T follicular helper cell (primary cell): ENCODE results near the gene HBE1.
"Not testable (repeated sequence)": the region's sequence is repeated elsewhere in the genome, so short reads cannot be mapped to it uniquely, and the experiment has no call there.

Experiments
- DNase-seq: peaks from one replicate; pipeline ENCODE4 v3.0.0-alpha.2; 2020; ENCODE audit warnings: low read depth
- total RNA-seq, 2 experiments: gene quantifications; one replicate each; lab custom pipeline; 2026; lab: John Stamatoyannopoulos, UW

The HBE1 gene
- 0 reads per million in 2 experiments for total RNA-seq

DNA sequence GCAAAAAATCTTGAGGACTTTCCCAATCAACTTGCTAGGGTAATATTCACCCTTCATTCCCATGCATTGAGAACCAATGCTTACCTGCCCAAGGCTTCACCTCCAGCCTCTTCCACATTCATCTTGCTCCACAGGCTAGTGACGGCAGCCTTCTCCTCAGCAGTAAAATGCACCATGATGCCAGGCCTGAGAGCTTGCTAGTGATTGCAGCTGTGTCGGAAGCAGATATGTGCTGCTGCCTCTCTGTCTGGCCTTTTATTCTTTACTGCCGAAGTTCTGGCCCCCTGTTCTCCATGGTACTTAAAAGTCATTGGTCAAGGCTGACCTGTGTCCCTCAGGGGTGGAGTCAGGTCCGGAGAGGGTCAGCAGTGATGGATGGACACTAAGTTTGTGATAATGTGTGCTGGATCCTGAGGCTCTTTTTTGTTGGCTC, at the start of gene HBE1:
HBE1 (minus strand) TSS at position 231 of the 433 bp plus-strand sequence; CDS start at position 176, 55 bp downstream.
- DNase-seq, result no peak

- no peak for DNase-seq
Observed at GRCh38 chr11:5317292-5317691, 47.5 kb upstream of the HBE1 start.

DNA sequence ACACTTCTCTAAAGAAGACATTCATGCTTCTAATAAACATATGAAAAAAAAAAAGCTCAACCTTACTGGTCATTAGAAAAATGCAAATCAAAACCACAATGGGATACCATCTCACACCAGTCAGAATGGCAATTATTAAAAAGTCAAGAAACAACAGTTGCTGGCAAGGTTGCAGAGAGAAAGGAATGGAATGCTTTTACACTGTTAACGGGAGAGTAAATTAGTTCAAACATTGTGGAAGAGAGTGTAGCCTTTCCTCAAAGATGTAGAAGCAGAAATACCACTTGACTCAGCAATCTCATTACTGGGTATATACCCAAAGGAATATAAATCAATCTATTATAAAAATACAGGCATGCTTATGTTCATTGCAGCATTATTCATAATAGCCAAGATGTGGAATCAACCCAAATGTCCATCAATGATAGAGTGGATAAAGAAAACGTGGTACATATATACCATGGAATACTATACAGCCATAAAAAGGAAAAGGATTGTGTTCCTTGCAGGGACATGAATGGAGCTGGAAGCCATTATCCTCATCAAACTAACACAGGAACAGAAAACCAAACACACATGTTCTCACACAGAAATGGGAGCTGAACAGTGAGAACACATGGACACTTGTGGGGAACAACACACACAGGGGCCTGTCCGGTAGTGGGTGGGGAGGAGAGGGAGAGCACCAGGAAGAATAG, 43.7 kb upstream of the HBE1 start:
- DNase-seq, result not testable (repeated sequence)

- no peak for DNase-seq
Observed at GRCh38 chr11:5310423-5310822, 40.7 kb upstream of the HBE1 start.

- no peak for DNase-seq
Observed at GRCh38 chr11:5307256-5308019, 37.7 kb upstream of the HBE1 start.

DNA sequence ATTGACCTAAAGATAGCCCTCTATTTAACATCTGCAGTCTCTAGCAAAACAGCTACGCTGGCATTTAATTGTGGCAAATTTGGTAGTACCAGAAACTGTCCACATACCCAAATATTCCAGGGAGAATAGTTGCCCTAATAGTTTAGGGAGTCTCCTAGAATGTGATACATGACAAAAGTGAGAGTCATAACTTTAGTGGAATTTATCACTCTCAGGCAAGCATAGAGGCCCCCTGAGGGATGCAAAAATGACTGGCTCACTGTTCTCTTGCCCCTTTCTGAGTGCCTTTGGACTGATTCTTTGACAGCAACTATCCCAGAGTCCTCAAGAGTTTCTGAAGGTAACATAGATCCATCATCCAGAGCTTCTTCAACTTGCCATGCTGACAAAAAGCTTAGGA, 34.3 kb upstream of the HBE1 start:
- no peak for DNase-seq

DNA sequence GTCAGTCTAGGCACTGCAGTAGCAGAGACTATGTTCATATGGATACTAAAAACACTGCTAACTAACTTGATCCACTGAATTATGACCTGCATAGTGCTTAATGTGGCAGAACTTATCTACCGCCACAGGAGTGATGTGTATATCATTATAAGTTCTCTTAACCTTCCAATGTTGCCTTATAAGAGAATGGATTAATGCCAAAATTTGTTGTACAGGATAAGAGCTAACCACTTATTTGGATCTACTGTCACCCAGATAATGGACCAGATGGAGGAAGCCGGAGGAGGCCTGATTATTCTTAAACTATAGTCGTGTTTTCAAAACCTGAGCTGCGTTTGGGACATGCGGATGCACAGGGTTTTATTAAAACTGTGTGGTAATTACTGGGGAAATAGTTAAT, 33.9 kb upstream of the HBE1 start:
- no peak for DNase-seq

- no peak for DNase-seq
Observed at GRCh38 chr11:5301846-5302245, 32.1 kb upstream of the HBE1 start, which contains the start of gene OR51B4. TSS of gene OR51B4 (minus strand) at chr11:5301946. CDS start at chr11:5301946, 0 bp downstream.

DNA sequence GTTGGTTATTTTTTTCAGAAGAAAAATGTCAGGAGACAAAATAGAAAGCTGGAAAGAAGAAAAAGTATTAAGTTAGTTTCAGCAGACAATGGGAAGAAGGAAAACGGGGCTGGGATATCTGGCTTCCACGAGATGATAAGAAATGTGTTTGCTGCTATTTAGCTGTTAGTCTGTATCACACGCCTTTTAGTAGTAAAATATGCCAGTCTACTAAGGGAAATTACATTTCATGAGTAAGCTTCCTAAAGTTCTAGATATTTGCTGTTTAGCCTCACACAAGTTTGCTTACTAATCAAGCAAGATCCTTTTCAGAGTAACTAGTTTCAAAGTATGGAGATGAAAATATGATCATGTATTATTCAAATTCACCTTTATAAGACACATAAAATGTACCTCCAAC, 30.5 kb upstream of the HBE1 start:
- DNase-seq, result no peak

- no peak for DNase-seq
Observed at GRCh38 chr11:5298451-5298850, 28.7 kb upstream of the HBE1 start.

GRCh38 chr11:5297721-5298323, 28.1 kb upstream of the HBE1 start:
- DNase-seq, result no peak

DNA sequence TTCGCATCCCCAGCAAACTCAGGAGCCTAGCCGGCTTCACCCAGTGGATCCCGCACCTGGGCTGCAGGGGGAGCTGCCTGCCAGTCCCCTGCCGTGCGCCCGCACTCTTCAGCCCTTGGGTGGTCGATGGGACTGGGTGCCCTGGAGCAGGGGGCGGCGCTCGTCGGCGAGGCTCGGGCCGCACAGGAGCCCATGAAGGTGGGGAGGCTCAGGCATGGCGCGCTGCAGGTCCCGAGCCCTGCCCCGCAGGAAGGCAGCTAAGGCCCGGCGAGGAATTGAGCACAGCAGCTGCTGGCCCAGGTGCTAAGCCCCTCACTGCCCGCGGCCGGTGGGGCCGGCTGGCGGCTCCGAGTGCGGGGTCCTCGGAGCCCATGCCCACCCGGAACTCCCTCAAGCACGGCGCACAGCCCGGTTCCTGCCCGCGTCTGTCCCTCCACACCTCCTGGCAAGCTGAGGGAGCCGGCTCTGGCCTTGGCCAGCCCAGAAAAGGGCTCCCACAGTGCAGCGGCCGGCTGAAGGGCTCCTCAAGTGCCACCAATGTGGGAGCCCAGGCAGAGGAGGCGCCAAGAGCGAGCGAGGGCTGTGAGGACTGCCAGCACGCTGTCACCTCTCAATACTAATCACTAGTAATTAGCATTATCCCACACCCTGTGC, 24.7 kb upstream of the HBE1 start:
- DNase-seq, result not testable (repeated sequence)

DNA sequence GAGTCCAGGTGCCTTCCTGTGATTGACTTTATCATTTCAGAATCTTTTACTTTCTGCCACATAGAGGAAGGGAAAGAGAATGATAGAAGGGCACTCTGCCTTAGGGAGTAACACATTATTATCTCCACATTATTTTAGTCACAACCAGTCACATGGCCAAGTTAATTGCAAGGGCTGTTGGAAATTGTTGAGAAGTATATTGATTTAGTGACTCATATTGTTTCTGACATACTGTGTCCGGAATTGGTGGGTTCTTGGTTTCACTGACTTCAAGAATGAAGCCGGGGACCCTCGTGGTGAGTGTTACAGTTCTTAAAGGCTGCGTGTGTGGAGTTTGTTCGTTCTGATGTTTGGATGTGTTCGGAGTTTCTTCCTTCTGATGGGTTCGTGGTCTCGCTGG, 23.3 kb upstream of the HBE1 start:
- no peak for DNase-seq

DNA sequence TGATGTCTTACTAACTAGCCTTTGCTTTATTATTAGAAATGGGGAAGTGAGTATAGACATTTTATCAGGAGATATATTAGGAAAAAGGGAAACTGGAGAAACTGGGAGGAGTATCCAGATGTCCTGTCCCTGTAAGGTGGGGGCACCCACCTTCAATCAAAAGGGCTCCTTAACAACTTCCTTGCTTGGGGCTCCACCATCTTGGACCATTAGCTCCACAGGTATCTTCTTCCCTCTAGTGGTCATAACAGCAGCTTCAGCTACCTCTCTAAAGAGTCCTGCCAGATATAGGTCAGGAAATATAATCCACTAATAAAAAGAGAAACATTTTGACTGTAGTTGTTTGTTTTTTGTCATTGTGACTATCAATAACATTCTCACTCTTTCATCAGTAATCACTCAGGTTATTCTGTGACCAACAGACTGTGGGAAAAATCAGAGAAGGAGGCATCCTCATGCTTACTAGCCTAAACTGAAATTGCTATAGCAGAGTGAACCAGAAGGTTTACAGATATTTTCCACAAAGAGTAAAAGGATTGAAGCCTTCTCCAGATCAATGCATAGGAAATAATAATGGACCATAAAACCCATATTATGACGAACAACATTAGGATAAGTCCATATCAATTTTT, 21.6 kb upstream of the HBE1 start:
- no peak for DNase-seq

- DNase-seq, result no peak
Observed at GRCh38 chr11:5290106-5290505, 20.4 kb upstream of the HBE1 start.

DNA sequence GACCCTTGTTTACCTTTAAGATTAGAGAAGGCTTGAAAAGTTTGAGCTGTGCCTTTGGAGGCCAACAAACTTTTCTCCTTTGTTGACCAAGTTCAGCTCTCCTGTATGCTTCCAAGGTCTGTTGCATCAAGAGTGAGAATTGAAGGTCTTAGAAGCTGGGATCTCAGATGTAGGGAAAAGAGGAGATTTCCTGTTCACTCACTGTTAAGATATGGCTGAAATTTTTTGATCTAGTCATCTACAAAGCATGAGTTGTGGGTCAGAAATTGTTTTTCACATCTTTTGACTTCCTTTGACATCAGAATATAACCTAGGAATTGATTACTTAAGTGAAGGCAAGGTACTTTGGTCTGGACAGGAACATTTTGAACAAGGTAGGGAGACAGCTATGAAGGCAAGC, 20.0 kb upstream of the HBE1 start:
- no peak for DNase-seq

GRCh38 chr11:5288906-5289550, 19.3 kb upstream of the HBE1 start:
- no peak for DNase-seq

DNA sequence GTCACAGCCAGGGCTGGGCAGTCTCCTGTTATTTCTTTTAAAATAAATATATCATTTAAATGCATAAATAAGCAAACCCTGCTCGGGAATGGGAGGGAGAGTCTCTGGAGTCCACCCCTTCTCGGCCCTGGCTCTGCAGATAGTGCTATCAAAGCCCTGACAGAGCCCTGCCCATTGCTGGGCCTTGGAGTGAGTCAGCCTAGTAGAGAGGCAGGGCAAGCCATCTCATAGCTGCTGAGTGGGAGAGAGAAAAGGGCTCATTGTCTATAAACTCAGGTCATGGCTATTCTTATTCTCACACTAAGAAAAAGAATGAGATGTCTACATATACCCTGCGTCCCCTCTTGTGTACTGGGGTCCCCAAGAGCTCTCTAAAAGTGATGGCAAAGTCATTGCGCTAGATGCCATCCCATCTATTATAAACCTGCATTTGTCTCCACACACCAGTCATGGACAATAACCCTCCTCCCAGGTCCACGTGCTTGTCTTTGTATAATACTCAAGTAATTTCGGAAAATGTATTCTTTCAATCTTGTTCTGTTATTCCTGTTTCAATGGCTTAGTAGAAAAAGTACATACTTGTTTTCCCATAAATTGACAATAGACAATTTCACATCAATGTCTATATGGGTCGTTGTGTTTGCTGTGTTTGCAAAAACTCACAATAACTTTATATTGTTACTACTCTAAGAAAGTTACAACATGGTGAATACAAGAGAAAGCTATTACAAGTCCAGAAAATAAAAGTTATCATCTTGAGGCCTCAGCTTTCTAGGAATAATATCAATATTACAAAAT, 18.6 kb upstream of the HBE1 start:
- no peak for DNase-seq

DNA sequence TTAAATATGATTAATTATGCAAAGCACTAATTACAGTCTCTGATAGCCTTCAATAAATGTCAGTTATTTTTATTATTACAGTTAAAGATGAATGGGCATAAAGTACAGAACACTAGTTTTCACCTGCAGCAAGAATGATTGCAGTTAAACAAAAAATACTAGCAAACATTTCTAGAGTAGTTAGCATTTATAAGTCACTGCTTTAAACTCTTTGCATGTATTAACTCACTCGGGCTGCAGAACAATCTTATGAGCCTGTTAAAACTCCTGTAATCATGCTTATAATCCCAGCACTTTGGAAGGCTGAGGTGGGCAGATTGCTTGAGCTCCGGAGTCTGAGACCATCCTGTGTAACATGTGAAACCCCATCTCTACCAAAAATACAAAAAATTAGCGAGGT, 17.2 kb upstream of the HBE1 start:
- DNase-seq, result no peak

DNA sequence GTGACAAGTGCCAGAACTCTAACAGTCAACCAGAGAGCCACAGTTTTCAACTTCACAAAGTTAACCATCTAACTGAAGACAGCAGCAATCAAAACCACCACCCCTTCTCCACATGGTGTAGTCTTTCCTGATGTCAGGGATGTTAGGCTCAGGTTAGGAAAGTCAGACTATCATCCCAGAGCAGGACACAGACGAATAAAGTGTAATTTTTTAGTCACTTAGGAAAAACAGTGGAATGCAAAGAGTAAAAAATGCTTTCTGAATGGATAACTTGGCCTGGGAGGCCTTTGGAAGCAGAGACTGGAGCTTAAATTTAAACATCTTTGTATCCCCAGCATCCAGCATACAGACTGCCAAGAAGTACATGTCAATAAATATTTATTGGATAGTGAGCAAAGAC, 16.6 kb upstream of the HBE1 start:
- no peak for DNase-seq
